SK-N-SH (cell line): Measurements from ENCODE around the gene RBM18.

Experiments used
- CTCF ChIP-seq: fragments of 200-600 bp; sonication (generic); IDR thresholded peaks from 2 replicates; pipeline ENCODE4 v1.6.1; 2017; ENCODE audit warnings: antibody characterized with exemption, mild to moderate bottlenecking, moderate library complexity
- EP300 ChIP-seq, 2 experiments: IDR thresholded peaks; 2 replicates each; pipeline versions ENCODE4 v1.4.0 to v1.6.1; 2012; ENCODE audit warnings: borderline replicate concordance in 1 of 2, low read depth in 1 of 2, low read length in 1 of 2
- MEF2A ChIP-seq: IDR thresholded peaks from 2 replicates; pipeline ENCODE4 v1.4.0; 2012; ENCODE audit warnings: low read depth, borderline replicate concordance

- TF ChIP-seq MEF2A (no peak), EP300 (IDR thresholded peaks at IDR 0.05; ENCODE audit: borderline replicate concordance in 1 of 2, low read depth in 1 of 2, low read length in 1 of 2) (no peak), CTCF (no peak)
Observed at GRCh38 chr9:122229485-122229837, 35.2 kb downstream of the RBM18 start.
